HG03457 (cell line): ENCODE measurements around the gene NTN3.

Experiments
- ATAC-seq: cut with Tn5 transposase; IDR thresholded peaks from one replicate; pipeline ENCODE4 v1.9.1; 2021; ENCODE audit warnings: moderate number of reproducible peaks; ENCODE audit not compliant: unreplicated experiment

Gene NTN3

GRCh38 chr16:2512735-2513404 is 41.8 kb downstream of the NTN3 start:
- ATAC-seq = no peak

- peak; percentile 50 for ATAC-seq
Observed at GRCh38 chr16:2513405-2514332, 42.6 kb downstream of the NTN3 start, which contains the start of gene ATP6V0C. Gene ATP6V0C (plus strand): TSS chr16:2513952. CDS start chr16:2514104, 152 bp downstream.

- no peak for ATAC-seq
Observed at GRCh38 chr16:2514333-2515179, 43.5 kb downstream of the NTN3 start.

GRCh38 chr16:2515180-2515851 is 44.2 kb downstream of the NTN3 start:
- no peak for ATAC-seq

GRCh38 chr16:2516391-2517240 is 45.5 kb downstream of the NTN3 start:
- ATAC-seq = no peak

- no peak for ATAC-seq
Observed at GRCh38 chr16:2517954-2518605, 47.0 kb downstream of the NTN3 start.

- no peak for ATAC-seq
Observed at GRCh38 chr16:2518823-2519710, 48.0 kb downstream of the NTN3 start.

GRCh38 chr16:2519711-2520080 is 48.6 kb downstream of the NTN3 start:
- ATAC-seq = no peak

GRCh38 chr16:2520097-2520783 is 49.1 kb downstream of the NTN3 start, which contains the start of gene AMDHD2:
Gene AMDHD2 (plus strand): TSS chr16:2520371. CDS start chr16:2520459, 88 bp downstream.
- no peak for ATAC-seq

- ATAC-seq = no peak
Observed at GRCh38 chr16:2520784-2521531, 49.9 kb downstream of the NTN3 start.
